GM12892 (cell line): Measurements from ENCODE around the gene CPT1B.

Experiments
- POLR2AphosphoS5 ChIP-seq: IDR thresholded peaks from 2 replicates; pipeline ENCODE4 v1.6.1; 2011; ENCODE audit warnings: low read depth, low read length, control low read depth
- TAF1 ChIP-seq: IDR thresholded peaks from 2 replicates; pipeline ENCODE4 v1.6.1; 2011; ENCODE audit warnings: low read depth, mild to moderate bottlenecking, control low read depth, low read length, borderline replicate concordance

DNA sequence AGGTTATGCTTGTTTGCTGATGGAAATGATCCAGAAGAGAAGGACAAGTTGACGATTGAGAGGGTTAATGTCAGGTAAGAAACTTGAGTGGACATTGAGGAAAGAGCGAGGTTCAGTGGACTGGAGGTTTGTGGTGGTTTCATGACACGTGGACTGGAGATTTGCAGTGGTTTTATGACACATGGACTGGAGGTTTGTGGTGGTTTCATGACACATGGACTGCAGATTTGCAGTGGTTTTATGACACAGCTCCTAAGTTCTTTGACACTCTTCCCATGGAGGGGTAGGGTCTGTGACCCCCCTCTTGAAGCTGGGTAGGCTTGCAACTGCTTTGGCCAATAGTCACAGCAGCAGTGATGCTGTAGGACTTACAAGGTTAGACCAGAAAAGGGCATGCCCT lies 17.0 kb upstream of the CPT1B start:
- no peak for TF ChIP-seq POLR2AphosphoS5
- no peak for TF ChIP-seq TAF1
